HT1080 (cell line): ENCODE data around the gene KLF1. TPM values are rescaled to one million over a fixed set of nuclear protein-coding genes. Genes with fewer than 3 reads are reported as not detected.
A peak's percentile ranks its signal among the peaks of the same experiment; 100 is the strongest.
"Not testable (repeated sequence)": the region's sequence is repeated elsewhere in the genome, so short reads cannot be mapped to it uniquely, and the experiment has no call there.

ENCODE experiments used
- DNase-seq: peaks from one replicate; pipeline ENCODE4 v3.0.0-alpha.2; 2015; ENCODE audit warnings: low read depth
- polyA plus RNA-seq, 2 experiments: library from polyadenylated mRNA; depleted of rRNA; stranded (reverse); fragments of >200 nt; gene quantifications; 2 replicates each; pipeline ENCODE4 v1.2.3, GENCODE V29; 2015
- total RNA-seq: library from RNA; depleted of rRNA; stranded (reverse); fragments of >200 nt; shearing (Covaris generic); gene quantifications from 2 replicates; pipeline ENCODE4 v1.2.3, GENCODE V29; 2014; rRNA removed

Gene KLF1
- not detected in 2 replicates for total RNA-seq
- polyA plus RNA-seq (2015; cell fraction: cytosol; rRNA removed): not detected in 2 replicates
- not detected in 2 replicates for polyA plus RNA-seq (2015; cell fraction: nucleus; rRNA removed)

DNA sequence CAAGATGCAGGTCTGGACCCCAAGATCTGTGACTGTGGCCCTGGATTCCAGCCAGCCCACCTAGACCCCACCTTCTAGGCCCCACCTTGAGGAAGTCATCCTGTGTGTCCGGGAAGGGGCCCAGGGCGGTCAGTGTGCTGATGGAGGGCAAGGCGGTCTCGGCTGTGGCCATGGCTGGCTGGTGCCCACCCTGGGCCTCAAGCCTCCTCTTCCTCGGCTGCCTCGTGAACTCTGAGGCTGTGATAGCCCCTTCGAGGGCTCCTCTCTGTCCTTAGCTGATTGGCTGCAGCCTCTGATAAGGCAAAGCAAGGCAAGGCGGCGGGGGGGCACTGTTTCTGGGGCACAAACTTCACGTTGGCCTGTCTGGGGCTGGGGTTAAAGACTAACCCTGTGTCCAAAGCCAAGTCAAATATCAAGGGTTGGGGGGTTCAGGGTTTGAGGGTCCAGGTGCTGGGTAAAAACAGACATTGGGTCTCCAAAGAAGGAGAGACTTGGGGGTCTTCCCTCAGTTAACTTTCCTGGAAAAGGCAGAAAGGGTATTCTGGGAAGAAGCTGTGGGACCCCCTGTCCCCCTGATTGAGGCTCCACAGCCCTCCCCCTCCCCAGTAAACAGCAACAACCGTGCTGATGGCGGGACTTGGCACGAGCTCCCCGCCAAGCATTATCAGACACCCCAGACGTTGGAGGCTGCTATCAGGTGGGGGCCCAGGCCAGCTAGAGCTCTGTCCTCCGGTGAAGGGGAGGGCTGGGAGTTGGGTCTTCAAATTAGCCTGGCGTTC lies at the start of gene KLF1:
TSS of gene KLF1 (minus strand) at position 233 of the 779 bp plus-strand sequence. CDS start at position 172, 61 bp downstream.
- DNase-seq: no peak

DNA sequence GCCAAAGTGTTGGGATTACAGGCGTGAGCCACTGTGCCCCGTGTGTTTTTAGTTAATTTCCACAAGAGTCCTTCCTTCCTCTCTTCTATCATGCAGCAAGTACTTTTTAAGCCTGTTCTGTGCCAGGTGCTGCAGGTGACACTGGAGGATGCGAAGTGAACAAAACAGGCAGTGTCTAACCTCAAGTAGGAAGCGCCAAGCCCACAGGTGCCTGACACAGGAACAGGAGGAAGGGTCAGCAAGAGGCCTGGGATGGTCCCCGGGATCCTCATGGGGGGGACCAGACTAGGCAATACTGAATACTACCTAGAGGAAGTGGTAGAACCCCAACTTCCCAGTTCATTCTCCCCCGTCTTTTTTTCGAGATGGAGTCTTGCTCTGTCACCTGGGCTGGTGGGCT lies 49.6 kb upstream of the KLF1 start:
- no peak for DNase-seq

DNA sequence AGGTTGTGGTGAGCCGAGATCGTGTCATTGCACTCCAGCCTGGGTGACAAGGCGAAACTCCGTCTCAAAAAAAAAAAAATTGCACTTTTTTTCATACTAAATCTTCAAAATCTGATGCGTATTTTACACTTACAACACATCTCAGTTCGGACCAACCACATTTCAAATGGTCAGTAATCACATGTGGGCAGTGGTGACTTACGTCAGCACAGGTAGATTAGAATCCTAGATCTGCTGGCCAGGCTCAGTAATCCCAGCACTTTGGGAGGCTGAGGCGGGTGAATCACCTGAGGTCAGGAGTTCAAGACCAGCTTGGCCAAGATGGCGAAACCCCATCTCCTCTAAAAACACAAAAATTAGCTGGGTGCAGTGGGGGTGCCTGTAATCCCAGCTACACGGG lies 48.1 kb upstream of the KLF1 start:
- DNase-seq: no peak

DNA sequence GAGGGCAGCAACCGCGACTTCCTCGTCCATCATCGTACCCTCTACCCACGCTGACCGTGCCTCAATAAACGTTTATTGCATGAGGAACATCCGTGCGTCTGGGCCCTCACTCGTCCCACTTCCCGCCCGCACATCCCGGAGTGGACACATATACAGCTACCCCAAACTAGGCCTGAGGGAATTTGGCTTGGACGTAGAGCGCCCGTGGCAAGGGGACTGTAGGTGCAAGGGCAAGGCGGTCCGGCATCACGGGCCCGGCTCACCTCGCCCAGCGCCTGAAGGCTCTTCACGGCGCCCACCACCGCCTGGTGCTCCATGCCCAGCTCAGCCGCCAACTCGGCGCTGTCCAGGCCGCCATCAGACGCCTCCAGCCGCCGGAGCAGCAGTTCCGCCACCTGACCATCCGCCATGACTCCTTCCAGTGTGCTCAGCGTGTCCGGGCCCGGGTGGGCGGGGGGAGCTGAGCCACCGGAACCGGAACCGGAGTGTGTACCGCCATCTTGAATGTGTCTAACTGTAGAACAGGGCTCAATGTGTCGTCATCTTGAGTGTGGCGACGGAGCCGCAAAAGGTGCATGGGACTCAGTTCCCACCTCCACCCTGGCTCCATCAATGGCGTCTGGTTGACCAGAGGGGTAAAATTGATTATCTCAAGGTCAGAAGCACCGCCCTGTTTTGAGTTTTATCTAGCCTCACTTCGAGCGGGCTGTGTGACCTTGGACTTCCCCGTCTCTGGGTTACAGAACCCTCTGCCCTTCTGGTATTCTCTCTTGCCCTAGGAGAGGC lies 46.5 kb upstream of the KLF1 start, which contains the start of gene FARSA:
TSS of gene FARSA (minus strand) at position 425 of the 786 bp plus-strand sequence. CDS start at position 410, 15 bp downstream.
- peak; percentile 84 for DNase-seq

DNA sequence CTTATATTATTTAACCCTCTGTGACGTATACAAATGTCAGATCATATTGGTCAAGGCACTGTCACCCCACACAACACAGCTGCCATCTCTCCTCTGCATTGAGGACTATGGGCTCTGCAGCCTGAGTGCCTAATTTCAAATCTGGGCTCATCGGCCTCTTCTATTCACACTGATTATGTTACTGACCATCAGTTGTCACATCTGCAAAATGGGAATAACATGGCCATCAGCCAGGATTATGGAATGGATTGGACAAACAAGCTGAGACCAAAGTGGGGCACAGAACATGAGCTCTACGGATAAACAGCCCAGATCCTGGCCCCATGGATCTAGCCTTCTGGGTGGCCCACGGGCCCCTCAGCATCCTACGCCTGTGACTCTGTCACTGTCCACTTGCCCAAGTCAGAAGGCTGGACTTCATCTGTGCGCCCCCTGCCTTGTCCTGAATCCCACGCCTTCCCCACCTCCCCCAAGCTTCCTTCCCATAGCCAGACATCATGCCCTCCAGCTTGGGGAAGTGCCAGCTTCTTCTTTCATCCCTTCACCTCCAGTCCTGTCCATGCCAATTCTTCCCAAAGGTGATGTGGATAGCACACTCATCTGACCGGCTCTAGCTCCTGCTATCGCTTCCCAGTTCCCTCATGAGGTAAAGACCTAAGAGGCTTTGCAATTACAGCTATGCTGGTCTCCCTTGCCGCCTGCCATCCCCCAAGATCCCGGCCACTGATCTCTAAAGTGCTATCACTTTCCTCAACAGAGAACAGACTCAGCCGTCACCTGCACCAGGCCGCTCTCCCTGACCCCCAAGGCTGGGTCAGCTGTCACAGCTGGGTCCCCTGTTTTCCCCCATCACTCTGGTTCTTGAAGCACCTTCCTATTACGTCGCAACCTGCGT lies 45.6 kb upstream of the KLF1 start:
- DNase-seq: no peak

DNA sequence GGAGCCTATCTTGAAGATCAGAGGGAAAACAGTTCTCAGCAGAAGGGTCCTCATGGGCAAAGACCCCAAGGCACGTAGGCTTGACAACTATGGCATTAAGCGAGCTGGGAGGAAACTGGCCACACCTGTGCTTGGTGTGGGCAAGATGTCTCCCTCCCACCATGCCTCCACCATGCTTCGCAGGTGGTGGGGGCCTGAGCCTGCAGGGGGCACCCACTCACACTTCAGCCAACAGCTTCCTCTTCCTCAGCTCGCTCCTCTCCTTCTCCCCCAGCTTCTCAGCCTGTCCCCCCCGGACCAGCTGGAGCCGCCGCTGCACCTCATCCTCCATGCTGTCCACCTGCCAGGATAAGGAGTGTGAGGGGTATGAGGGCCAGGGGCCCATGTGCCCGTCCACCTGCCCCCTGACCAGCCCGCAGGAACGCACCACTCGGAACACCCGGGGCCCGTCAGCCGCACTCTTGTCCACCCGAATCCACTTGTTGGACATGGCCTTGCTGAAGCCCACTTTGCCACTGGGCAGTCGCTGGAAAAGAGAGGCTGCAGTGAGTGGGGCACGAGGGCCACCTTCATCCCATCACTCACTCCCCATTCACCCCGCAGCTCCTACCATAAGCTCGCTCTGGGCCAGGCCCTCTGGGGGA lies 43.1 kb upstream of the KLF1 start:
- no peak for DNase-seq

DNA sequence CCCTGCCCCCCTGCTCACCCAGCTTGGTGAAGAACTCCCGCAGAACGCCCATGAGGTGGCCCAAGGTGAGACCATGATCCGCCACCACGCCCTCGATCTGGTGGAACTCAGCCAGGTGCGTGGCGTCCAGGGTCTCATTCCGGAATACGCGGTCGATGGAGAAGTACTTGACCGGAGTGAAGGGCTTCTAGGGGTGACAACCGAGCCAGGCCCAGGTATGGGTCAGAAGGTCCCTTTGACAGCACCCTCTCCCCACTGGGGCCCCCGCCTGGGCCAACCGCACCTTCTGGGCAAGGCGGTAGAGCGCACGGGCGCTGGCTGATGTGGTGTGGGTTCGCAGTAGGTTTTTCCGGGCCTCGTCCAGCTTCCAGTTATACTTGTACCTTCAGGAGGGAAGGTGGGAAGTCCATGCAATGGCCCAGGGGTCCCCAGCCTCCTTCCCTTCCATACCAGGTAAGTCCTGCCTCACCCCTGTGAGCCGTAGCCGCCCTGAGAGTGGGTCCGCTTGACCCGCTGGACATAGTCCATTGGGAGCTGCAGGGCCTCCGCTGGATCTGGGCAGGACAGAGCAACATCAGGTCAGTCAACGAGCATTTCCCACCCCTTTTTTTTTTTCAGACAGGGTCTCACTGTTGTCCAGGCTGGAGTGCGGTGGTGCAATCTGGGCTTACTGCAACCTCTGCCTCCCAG lies 37.8 kb upstream of the KLF1 start:
- no peak for DNase-seq

DNA sequence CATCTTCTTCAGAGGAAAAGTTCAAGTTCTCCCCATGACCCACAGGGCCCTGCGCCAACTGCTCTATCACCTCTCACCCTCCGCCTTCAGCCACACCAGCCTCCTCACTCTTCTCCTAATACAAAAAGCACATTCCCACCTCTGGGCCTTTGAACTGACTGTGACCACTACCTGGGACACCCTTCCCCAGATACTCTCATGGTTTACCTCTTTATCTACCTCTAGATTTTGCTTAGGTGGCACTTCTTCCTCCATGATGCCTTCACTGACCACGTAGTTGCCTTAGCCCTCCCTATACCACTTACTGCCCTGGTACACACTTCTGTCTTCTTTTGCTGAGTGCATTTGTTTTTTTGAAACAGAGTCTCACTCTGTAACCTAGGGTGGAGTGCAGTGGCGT lies 36.0 kb upstream of the KLF1 start:
- no peak for DNase-seq

DNA sequence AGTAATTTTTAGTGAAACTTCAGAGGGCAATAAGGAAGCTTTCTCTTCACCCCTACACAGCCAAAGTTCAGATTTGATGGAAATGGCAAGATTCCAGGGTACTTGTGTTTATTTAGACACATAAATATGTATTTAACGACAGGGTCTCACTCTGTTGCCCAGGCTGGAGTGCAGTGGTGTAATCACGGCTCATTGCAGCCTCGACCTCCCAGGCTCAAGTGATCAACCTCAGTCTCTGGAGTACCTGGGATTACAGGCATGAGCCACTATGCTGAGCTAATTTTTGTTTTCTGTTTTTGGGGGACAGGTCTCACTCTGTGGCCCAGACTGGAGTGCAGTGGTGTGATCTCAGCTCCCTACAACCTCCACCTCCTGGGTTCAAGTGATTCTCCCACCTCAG lies 34.0 kb upstream of the KLF1 start:
- no peak for DNase-seq

DNA sequence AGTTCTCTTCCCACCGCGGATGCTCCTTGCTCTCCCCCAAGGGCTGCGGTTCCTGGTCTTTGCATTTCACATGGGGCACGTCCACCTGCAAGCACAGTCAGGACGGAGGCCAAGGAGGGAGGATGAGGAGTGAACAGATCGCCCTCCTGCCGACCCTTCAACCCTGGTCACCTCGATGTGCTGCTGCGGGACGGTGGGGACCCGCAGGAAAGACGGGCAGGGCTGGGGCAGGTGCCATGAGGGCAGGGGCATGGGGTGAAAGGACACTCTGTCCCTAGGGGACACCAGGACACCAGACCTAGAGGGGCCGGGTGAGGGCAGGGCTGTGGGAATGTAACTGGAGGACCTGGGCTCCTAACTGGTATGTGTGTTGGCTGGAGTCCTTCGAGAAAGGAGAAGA lies 31.3 kb upstream of the KLF1 start:
- DNase-seq: no peak

DNA sequence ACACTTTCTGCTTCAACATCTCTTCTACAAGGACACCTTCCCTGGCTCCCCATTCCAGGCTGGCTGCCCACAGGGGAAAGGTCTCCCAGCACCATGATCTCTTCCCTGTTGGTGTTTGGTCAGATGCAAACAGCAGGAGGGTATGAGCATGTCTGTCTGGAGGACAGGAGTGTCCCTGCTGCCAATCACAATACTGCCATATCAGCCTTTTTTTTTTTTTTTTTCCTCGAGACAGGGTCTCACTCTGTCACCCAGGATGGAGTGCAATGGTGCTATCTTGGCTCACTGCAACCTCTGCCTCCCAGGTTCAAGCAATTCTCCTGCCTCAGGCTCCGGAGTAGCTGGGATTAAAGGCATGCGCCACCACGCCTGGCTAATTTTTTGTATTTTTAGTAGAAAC lies 28.9 kb upstream of the KLF1 start:
- not testable (repeated sequence) for DNase-seq

DNA sequence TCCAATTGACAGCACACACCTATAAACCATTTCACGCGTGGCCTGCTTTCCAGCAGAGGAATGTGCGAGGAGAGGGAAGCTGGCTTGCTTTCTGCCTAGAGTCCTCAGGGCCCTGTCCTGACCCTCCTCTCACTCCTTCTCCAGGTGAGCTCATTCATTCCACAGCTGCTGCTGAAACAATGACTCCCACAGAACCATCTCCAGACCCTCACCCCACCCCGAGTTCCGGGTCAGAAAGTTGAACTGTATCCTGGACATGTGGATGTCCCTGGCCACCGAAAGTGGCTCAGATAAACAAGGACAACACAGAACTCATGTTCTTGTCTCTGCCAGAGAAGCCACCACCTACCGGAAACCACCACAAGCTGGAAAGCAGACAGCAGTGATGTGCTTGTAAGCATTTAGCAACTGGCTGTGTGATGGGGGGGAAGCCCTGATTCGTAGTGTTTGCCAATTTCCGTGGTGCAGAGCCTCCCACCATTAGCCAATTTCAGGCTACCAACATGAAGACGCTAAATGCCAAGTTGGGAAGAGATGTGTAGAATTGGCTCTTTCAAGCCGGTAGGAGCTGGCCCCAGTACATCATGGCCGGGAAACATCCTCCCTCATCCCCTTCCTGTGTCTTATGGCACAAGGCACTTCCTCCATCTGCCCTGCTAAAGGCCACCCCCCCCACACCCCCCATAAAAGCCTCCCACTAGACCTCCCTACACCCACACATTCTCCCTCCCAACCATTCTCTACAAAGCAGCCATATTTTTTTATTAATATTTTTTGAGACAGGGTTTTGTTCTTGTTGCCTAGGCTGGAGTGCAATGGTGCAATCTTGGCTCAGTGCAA lies 27.1 kb upstream of the KLF1 start:
- peak; percentile 26 for DNase-seq

DNA sequence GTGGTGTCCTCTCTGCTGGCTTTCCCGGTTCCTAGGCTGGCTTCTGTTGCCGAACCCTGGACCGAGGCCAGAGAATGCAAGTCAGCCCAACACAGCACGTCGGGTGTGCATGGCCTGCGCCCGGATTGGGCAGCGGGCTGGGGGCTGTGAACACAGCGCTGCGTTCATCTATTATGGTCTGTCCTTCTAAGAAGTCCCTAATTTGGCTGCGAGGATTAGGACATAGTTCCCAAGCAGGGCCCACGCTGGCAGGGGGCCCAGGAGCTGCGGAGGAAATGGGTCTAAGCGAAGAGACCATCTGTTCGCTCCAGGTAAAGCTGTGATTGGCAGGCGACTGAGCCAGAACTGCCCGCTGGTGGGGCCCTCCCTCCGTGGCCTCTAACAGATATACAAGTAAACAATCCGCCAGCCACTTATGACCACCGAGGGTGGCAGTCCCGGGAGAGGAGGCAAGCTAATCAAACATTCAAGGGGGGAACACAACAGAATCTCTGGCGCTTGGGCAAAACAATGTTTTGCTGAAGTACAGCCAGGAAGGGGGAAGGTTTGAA lies 26.1 kb upstream of the KLF1 start:
- DNase-seq: no peak

DNA sequence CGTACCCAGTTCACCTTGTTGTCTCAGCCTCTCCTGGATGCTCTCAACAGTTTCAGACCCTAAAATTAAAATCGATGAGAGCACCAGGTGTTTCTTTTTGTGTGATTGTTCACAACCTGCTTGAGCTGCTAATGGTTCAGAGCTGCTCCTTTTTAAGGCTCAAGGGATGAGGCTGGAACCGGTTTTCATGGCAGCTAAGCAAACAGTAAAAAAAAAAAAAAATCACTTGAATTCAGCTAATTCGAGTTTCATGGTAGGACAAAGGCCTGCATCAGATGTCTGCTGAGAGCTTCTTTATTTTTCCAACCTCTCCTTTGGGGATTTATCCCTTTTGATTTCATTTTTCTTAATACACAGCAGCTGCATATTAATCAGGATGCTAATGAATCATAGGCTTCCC lies 25.6 kb upstream of the KLF1 start:
- no peak for DNase-seq

DNA sequence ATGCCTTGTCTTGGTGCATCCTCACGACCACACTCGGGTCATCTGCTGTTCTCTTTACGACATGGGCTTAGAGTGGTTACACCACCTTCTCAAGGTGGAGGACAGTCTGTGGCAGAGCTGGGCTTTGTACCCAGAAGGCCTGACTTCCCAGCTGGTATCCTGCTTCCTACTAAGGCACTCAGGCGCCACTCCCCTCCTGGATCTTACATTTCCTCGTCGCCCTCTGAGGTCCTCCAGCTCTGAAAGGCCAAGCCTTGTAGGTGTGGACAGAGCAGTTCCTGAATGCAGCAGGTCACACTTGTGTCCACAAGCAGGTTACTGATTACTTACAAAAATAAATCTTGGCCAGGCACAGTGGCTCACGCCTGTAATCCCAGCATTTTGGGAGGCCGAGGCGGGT lies 20.2 kb upstream of the KLF1 start:
- DNase-seq: no peak

DNA sequence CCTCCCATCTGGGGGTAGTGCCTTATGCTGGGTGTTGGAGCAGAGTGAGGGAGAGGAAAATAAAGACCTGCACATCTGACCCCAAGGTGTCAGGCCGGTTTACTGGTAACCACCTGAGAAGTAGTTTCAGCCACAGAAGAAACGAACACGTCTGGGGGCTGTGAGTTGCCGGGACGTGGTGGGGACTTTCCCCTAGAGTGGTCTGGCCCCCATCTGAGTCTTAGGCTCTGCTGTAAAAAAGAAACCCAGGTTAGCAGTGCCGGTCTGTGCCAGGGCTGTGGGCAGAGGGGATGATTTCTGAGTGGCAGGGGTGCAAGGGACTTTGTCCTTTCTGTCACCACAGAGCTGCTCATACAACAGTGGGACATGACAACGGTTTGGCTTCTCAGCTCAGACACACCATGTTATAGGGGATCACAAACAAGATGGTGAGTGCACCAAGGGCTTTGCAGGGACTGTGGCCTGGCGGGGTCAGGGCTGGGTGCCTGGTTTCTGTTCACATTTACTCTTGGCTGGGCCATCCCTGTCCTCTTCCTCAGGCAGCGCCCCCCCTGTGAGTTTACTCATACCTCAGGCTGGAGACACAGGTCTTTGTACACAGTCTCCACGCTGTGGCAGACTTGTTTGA lies 13.0 kb upstream of the KLF1 start:
- DNase-seq: no peak

DNA sequence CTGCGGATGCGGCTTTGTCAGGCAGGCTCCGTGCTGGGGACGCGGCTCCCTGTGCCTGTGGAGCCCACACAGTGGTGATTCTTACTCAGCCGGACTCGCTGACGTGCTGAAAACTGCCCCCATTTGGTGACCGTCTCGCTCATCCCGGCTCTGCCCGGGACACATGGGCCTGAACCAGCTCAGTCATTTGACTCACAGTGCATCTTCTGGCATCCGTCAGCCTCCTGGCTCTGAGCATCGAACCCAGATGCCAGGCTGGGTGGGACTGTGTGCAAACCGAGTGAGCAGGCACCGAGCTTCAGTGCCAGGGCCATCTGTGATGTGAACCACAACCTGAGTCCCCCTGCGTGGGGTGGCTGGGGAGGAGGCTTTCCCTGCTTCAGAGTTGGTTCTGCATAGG lies 9.5 kb upstream of the KLF1 start:
- DNase-seq: no peak

DNA sequence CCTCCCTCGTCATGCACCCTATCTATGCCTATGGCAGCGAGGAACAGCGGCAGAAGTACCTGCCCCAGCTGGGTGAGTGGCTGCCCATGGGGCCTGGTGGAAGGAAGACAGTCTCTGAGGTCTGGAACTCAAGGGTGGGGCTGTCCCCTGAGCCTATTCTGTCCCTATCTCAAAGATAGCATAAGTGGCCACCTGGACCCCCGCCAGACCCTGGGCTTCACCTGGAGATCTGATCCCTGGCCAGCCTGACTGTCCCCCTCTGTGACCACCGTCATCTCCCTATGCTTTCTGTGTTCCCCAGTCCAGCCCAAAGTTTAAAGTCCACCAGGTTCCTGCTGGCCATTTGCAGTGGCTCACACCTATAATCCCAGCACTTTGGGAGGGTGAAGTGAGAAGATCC lies 6.6 kb upstream of the KLF1 start:
- DNase-seq: no peak
